Progenitor cell of endocrine pancreas (in vitro differentiated cells): ENCODE results near the gene WDR19. TPM values are rescaled to one million over a fixed set of nuclear protein-coding genes. Genes with fewer than 3 reads are reported as not detected.
A peak's percentile ranks its signal among the peaks of the same experiment; 100 is the strongest.
"Not testable (repeated sequence)": the region's sequence is repeated elsewhere in the genome, so short reads cannot be mapped to it uniquely, and the experiment has no call there.

ENCODE experiments used
- DNase-seq: peaks from one replicate; pipeline ENCODE4 v3.0.0; 2021; ENCODE audit warnings: low spot score; ENCODE audit not compliant: unreplicated experiment
- H3K27ac Mint-ChIP-seq: 2 replicates; pipeline ENCODE4 v1.8.0; 2021; ENCODE audit warnings: mild to moderate bottlenecking, moderate library complexity, mixed read lengths
- H3K27me3 Mint-ChIP-seq: 2 replicates; pipeline ENCODE4 v1.8.0; 2021; ENCODE audit warnings: mixed read lengths
- H3K36me3 Mint-ChIP-seq: 2 replicates; pipeline ENCODE4 v1.8.0; 2022; ENCODE audit warnings: mixed read lengths; ENCODE audit not compliant: insufficient read depth
- H3K4me1 Mint-ChIP-seq: 2 replicates; pipeline ENCODE4 v1.8.0; 2021; ENCODE audit warnings: low read depth, mixed read lengths
- H3K4me3 Mint-ChIP-seq: 2 replicates; pipeline ENCODE4 v1.8.0; 2021; ENCODE audit warnings: low read depth, mild to moderate bottlenecking, moderate library complexity, mixed read lengths
- H3K9me3 Mint-ChIP-seq: 2 replicates; pipeline ENCODE4 v1.8.0; 2021; ENCODE audit warnings: low read depth, mixed read lengths
- CTCF ChIP-seq: fragments of 200-600 bp; sonication (generic); IDR thresholded peaks from one replicate; pipeline ENCODE4 v1.5.0; 2021; ENCODE audit warnings: antibody characterized with exemption, mild to moderate bottlenecking; ENCODE audit not compliant: unreplicated experiment
- long read RNA-seq: library from polyadenylated mRNA; unstranded; transcript quantifications from one replicate; pipeline ENCODE4 v2.0.0, GENCODE V29; 2020
- total RNA-seq: library from RNA; stranded (reverse); gene quantifications from 2 replicates; pipeline ENCODE4 v1.2.1, GENCODE V29; 2021

The WDR19 gene
- 80.5 and 81.3 TPM in 2 replicates for total RNA-seq
- long read RNA-seq, full-length matches to known transcripts = 9 of 47 reads
- long read RNA-seq, partial matches to known transcripts = 20 of 47 reads
- long read RNA-seq, other reads (novel, unspliced or antisense) = 18 of 47 reads

GRCh38 chr4:39181905-39182638, at the start of gene WDR19:
TSS of gene WDR19 (plus strand) at chr4:39182529. CDS start at chr4:39182558, 29 bp downstream.
- peak; percentile 66 for TF ChIP-seq CTCF
- Mint-ChIP-seq H3K27ac (no peak within 1 kb of the TSS), H3K36me3 (peaks cover 3% of the 10 kb centered on the region), H3K9me3 (no peaks in the 10 kb centered on the region), H3K4me1 (peaks cover 6% of the 10 kb centered on the region), H3K27me3 (no peaks in the 10 kb centered on the region), H3K4me3 (no peak within 1 kb of the TSS)
- peak; percentile 94 for DNase-seq

- Mint-ChIP-seq H3K27me3 (no peaks in the 10 kb centered on the region), H3K27ac (no peak overlapping the region), H3K4me3 (no peak overlapping the region), H3K9me3 (peaks cover 7% of the 10 kb centered on the region), H3K4me1 (peaks cover 9% of the 10 kb centered on the region), H3K36me3 (peaks cover 8% of the 10 kb centered on the region)
- no peak for DNase-seq
- no peak for TF ChIP-seq CTCF
These were observed 48.7 kb upstream of the WDR19 start for GRCh38 chr4:39133623-39134022.

GRCh38 chr4:39134683-39135306, 47.5 kb upstream of the WDR19 start:
- Mint-ChIP-seq H3K27ac (peak overlapping the region; percentile 67), H3K4me3 (no peak overlapping the region), H3K36me3 (peaks cover 4% of the 10 kb centered on the region), H3K9me3 (peaks cover 3% of the 10 kb centered on the region), H3K4me1 (peaks cover 9% of the 10 kb centered on the region), H3K27me3 (no peaks in the 10 kb centered on the region)
- no peak for DNase-seq
- no peak for TF ChIP-seq CTCF

GRCh38 chr4:39138227-39138626, 44.1 kb upstream of the WDR19 start:
- DNase-seq, H3K4me3 Mint-ChIP-seq, H3K9me3 Mint-ChIP-seq, H3K27ac Mint-ChIP-seq, H3K27me3 Mint-ChIP-seq, H3K36me3 Mint-ChIP-seq, H3K4me1 Mint-ChIP-seq: not testable (repeated sequence)

- H3K36me3 Mint-ChIP-seq = peaks cover 2% of the 10 kb centered on the region
- H3K27ac Mint-ChIP-seq = no peak overlapping the region
- no peaks in the 10 kb centered on the region for H3K4me1 Mint-ChIP-seq
- no peaks in the 10 kb centered on the region for H3K9me3 Mint-ChIP-seq
- no peak for DNase-seq
- no peaks in the 10 kb centered on the region for H3K27me3 Mint-ChIP-seq
- no peak overlapping the region for H3K4me3 Mint-ChIP-seq
- no peak for TF ChIP-seq CTCF
These were observed 36.1 kb upstream of the WDR19 start for GRCh38 chr4:39146211-39146610.
